A673 (cell line): ENCODE results near the gene SLC16A10. TPM values are rescaled to one million over a fixed set of nuclear protein-coding genes. Genes with fewer than 3 reads are reported as not detected.

Experiments used
- BruUV-seq: library from RNA; stranded (reverse); fragments of 400-500 nt; replicated peaks from 2 replicates; lab custom pipeline; 2021; lab: Mats Ljungman, UMichigan
- CTCF ChIA-PET: fragments of 300-600 bp; sonication (Branson Sonifier 250); formaldehyde crosslinking; loops from one replicate; lab custom pipeline; 2022; ENCODE audit warnings: antibody characterized with exemption; lab: Charles Lee
- POLR2A ChIA-PET: fragments of 300-600 bp; sonication (Branson Sonifier 250); formaldehyde crosslinking; loops from one replicate; lab custom pipeline; 2022; ENCODE audit warnings: antibody characterized with exemption; ENCODE audit not compliant: low non-redundant PET; lab: Charles Lee
- DNase-seq: peaks from one replicate; pipeline ENCODE4 v3.0.0-alpha.2; 2015; ENCODE audit warnings: low spot score
- H3K27ac ChIP-seq: fragments of 200-600 bp; sonication (generic); 2 replicates; pipeline ENCODE4 v1.5.1; 2016; ENCODE audit warnings: mixed run types, low read depth, mild to moderate bottlenecking, mixed read lengths, antibody characterized with exemption, low read length; ENCODE audit not compliant: poor library complexity, severe bottlenecking
- H3K27me3 ChIP-seq: fragments of 200-600 bp; sonication (generic); replicated peaks from 2 replicates; pipeline ENCODE4 v1.6.1; 2017; ENCODE audit warnings: mixed run types, low read depth, mild to moderate bottlenecking, mixed read lengths, antibody characterized with exemption, low read length; ENCODE audit not compliant: insufficient read depth, poor library complexity
- H3K36me3 ChIP-seq: fragments of 200-600 bp; sonication (generic); 2 replicates; pipeline ENCODE4 v1.6.1; 2016; ENCODE audit warnings: mixed run types, mild to moderate bottlenecking, mixed read lengths, antibody characterized with exemption, low read length; ENCODE audit not compliant: insufficient read depth, poor library complexity, severe bottlenecking
- H3K4me1 ChIP-seq: fragments of 200-600 bp; sonication (generic); 2 replicates; pipeline ENCODE4 v1.6.1; 2017; ENCODE audit warnings: mixed run types, mild to moderate bottlenecking, mixed read lengths, antibody characterized with exemption, low read length; ENCODE audit not compliant: insufficient read depth, poor library complexity, severe bottlenecking
- H3K4me3 ChIP-seq: fragments of 200-600 bp; sonication (generic); 2 replicates; pipeline ENCODE4 v1.5.1; 2016; ENCODE audit warnings: low read depth, mixed run types, mild to moderate bottlenecking, mixed read lengths, low read length; ENCODE audit not compliant: poor library complexity, severe bottlenecking
- H3K9me3 ChIP-seq: fragments of 200-600 bp; sonication (generic); 2 replicates; pipeline ENCODE4 v1.6.1; 2016; ENCODE audit warnings: mixed run types, low read depth, mild to moderate bottlenecking, mixed read lengths, antibody characterized with exemption, low read length; ENCODE audit not compliant: poor library complexity, severe bottlenecking
- CTCF ChIP-seq: fragments of 300-800, 200-600 bp; sonication (generic); conservative IDR thresholded peaks from 2 replicates; pipeline ENCODE4 v1.5.1; 2017; ENCODE audit warnings: low read depth, mild to moderate bottlenecking, antibody characterized with exemption, low read length, moderate library complexity, mixed read lengths
- EZH2 ChIP-seq: fragments of 200-600 bp; sonication (generic); IDR thresholded peaks from 2 replicates; pipeline ENCODE4 v1.6.1; 2017; ENCODE audit warnings: borderline replicate concordance, low read depth, mild to moderate bottlenecking, mixed read lengths, antibody characterized with exemption, low read length; ENCODE audit not compliant: poor library complexity, severe bottlenecking
- intact Hi-C: fragments of 100-400 bp; cut with micrococcal nuclease; formaldehyde crosslinking; loops from one replicate; pipeline ENCODE4 v1.10.0; 2022; ENCODE audit not compliant: unreplicated experiment
- total RNA-seq: library from RNA; stranded (reverse); gene quantifications from 2 replicates; pipeline ENCODE4 v1.2.3, GENCODE V29; 2021

The SLC16A10 gene
- total RNA-seq, 1 experiment from 2014 or later: 7.9 TPM

GRCh38 chr6:111177131-111177530 is 89.8 kb downstream of the SLC16A10 start:
- intact Hi-C loops: no loop called here
- ChIA-PET POLR2A (no interaction called here), CTCF (no interaction called here)
- H3K27me3 ChIP-seq: no peaks in the 10 kb centered on the region
- no peak overlapping the region for H3K27ac ChIP-seq
- no peak overlapping the region for H3K4me3 ChIP-seq
- no peak for DNase-seq
- no TSS peak for BruUV-seq
- H3K9me3 ChIP-seq: no peaks in the 10 kb centered on the region
- peaks cover 29% of the 10 kb centered on the region for H3K4me1 ChIP-seq
- H3K36me3 ChIP-seq: no peaks in the 10 kb centered on the region
- TF ChIP-seq EZH2 (no peak), CTCF (no peak)

- H3K4me1 ChIP-seq: no peaks in the 10 kb centered on the region
- H3K9me3 ChIP-seq: no peaks in the 10 kb centered on the region
- DNase-seq: no peak
- ChIA-PET CTCF (no interaction called here), POLR2A (no interaction called here)
- no peak overlapping the region for H3K27ac ChIP-seq
- no peaks in the 10 kb centered on the region for H3K27me3 ChIP-seq
- TF ChIP-seq EZH2 (no peak), CTCF (no peak)
- no TSS peak for BruUV-seq
- H3K4me3 ChIP-seq: no peak overlapping the region
- intact Hi-C loops: no loop called here
- no peaks in the 10 kb centered on the region for H3K36me3 ChIP-seq
Observed at GRCh38 chr6:111183702-111184517, 96.6 kb downstream of the SLC16A10 start.

- DNase-seq: no peak
- intact Hi-C loops: no loop called here
- no peaks in the 10 kb centered on the region for H3K4me1 ChIP-seq
- H3K27me3 ChIP-seq: no peaks in the 10 kb centered on the region
- no peaks in the 10 kb centered on the region for H3K36me3 ChIP-seq
- TF ChIP-seq EZH2: no peak
- no peak for TF ChIP-seq CTCF
- BruUV-seq: no TSS peak
- no peak overlapping the region for H3K4me3 ChIP-seq
- no peaks in the 10 kb centered on the region for H3K9me3 ChIP-seq
- ChIA-PET POLR2A (interaction anchor here (0.6 kb wide), 2 partner anchors 608 to 1430 kb away, joined by 3 read pairs; no protein-coding TSS in a partner anchor), CTCF (no interaction called here)
- no peak overlapping the region for H3K27ac ChIP-seq
Observed at GRCh38 chr6:111184827-111185532, 97.7 kb downstream of the SLC16A10 start.
